ENCODE measurements around the gene PTPRT.

GRCh38 chr20:42093542-42094440 is 1095.9 kb downstream of the PTPRT start:
- TF ChIP-seq, protein P1, sequence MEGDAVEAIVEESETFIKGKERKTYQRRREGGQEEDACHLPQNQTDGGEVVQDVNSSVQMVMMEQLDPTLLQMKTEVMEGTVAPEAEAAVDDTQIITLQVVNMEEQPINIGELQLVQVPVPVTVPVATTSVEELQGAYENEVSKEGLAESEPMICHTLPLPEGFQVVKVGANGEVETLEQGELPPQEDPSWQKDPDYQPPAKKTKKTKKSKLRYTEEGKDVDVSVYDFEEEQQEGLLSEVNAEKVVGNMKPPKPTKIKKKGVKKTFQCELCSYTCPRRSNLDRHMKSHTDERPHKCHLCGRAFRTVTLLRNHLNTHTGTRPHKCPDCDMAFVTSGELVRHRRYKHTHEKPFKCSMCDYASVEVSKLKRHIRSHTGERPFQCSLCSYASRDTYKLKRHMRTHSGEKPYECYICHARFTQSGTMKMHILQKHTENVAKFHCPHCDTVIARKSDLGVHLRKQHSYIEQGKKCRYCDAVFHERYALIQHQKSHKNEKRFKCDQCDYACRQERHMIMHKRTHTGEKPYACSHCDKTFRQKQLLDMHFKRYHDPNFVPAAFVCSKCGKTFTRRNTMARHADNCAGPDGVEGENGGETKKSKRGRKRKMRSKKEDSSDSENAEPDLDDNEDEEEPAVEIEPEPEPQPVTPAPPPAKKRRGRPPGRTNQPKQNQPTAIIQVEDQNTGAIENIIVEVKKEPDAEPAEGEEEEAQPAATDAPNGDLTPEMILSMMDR (IDR thresholded peaks at IDR 0.05): no peak
- no peak for TF ChIP-seq POLR2A (IDR thresholded peaks at IDR 0.05)

Data from breast epithelium (tissue), 3 donors.